Lung (tissue), 12 donors: ENCODE measurements around the gene PARD3. TPM values are rescaled to one million over a fixed set of nuclear protein-coding genes. Genes with fewer than 3 reads are reported as not detected.

Experiments
- ATAC-seq: fragments of 200-7000 bp; cut with Tn5 transposase; one replicate; pipeline ENCODE4 v1.9.1; 2020; ENCODE audit warnings: moderate number of reproducible peaks; ENCODE audit not compliant: insufficient read depth, low FRiP score
- DNase-seq, 3 donors: peaks; one replicate each; pipeline ENCODE4 v3.0.0-alpha.2; 2013 to 2017
- H3K27ac ChIP-seq, 2 donors: one replicate each; pipeline ENCODE4 v1.5.1; 2013; ENCODE audit warnings: mild to moderate bottlenecking in 2 of 2, moderate library complexity in 2 of 2, control low read depth in 1 of 2, inconsistent platforms in 1 of 2, low read depth in 1 of 2, low read length in 1 of 2
- H3K27me3 ChIP-seq, 3 donors: one replicate each; pipeline ENCODE4 v1.5.1; 2013; ENCODE audit warnings: low read length in 2 of 3; ENCODE audit not compliant: control insufficient read depth in 3 of 3, insufficient read depth in 3 of 3
- H3K36me3 ChIP-seq, 4 donors: one replicate each; pipeline ENCODE4 v1.5.1; 2013; ENCODE audit warnings: low read length in 4 of 4, mild to moderate bottlenecking in 1 of 4, moderate library complexity in 1 of 4; ENCODE audit not compliant: control insufficient read depth in 4 of 4, insufficient read depth in 4 of 4
- H3K4me1 ChIP-seq, 5 donors: one replicate each; pipeline ENCODE4 v1.5.1; 2013; ENCODE audit warnings: low read length in 5 of 5, mild to moderate bottlenecking in 2 of 5, moderate library complexity in 1 of 5; ENCODE audit not compliant: control insufficient read depth in 5 of 5, insufficient read depth in 5 of 5
- H3K4me3 ChIP-seq: one replicate; pipeline ENCODE4 v1.5.1; 2013; ENCODE audit warnings: mild to moderate bottlenecking, control low read depth, moderate library complexity
- H3K9ac ChIP-seq, 2 donors: one replicate each; pipeline ENCODE4 v1.5.1; 2013; ENCODE audit warnings: low read length in 2 of 2, control low read depth in 1 of 2; ENCODE audit not compliant: insufficient read depth in 1 of 2
- H3K9me3 ChIP-seq, 4 donors: one replicate each; pipeline ENCODE4 v1.5.1; 2013; ENCODE audit warnings: low read length in 3 of 4, mild to moderate bottlenecking in 1 of 4, moderate library complexity in 1 of 4; ENCODE audit not compliant: control insufficient read depth in 4 of 4, insufficient read depth in 3 of 4
- WGBS, 2 donors: extraction: QIAGEN DNeasy Blood & Tissue Kit; methylation state at CpG; one replicate each; pipeline ENCODE4 v1.1.7; 2013; 5-methylcytosine and 5-hydroxymethylcytosine counted together
- polyA plus RNA-seq, 2 donors: library from polyadenylated mRNA; stranded (reverse); fragments of 200-250 nt; gene quantifications; one replicate each; pipeline ENCODE4 v1.2.1, GENCODE V29; 2013
- total RNA-seq, 2 donors: library from RNA; depleted of rRNA in 1 of 2; stranded (reverse); fragments of >200 nt in 1 of 2; gene quantifications; one replicate each; pipeline ENCODE4 v1.2.1, GENCODE V29; 2014 to 2021
- TF ChIP-seq, protein P1 (sequence below): IDR thresholded peaks from 2 replicates; pipeline ENCODE4 v1.5.1; 2012; ENCODE audit warnings: mild to moderate bottlenecking; ENCODE audit errors: control extremely low read depth, extremely low read depth
- donor health status: control.
- donor health status: control.
- donor health status: Bipolar disorder and iron deficiency.
- donor health status: healthy.
- donor health status: DM: yes; HTN: yes; CAD: no.

PARD3 gene
- total and polyA plus RNA-seq, 4 donors, result 10.3 to 69.2 (median 27.6) TPM

DNA sequence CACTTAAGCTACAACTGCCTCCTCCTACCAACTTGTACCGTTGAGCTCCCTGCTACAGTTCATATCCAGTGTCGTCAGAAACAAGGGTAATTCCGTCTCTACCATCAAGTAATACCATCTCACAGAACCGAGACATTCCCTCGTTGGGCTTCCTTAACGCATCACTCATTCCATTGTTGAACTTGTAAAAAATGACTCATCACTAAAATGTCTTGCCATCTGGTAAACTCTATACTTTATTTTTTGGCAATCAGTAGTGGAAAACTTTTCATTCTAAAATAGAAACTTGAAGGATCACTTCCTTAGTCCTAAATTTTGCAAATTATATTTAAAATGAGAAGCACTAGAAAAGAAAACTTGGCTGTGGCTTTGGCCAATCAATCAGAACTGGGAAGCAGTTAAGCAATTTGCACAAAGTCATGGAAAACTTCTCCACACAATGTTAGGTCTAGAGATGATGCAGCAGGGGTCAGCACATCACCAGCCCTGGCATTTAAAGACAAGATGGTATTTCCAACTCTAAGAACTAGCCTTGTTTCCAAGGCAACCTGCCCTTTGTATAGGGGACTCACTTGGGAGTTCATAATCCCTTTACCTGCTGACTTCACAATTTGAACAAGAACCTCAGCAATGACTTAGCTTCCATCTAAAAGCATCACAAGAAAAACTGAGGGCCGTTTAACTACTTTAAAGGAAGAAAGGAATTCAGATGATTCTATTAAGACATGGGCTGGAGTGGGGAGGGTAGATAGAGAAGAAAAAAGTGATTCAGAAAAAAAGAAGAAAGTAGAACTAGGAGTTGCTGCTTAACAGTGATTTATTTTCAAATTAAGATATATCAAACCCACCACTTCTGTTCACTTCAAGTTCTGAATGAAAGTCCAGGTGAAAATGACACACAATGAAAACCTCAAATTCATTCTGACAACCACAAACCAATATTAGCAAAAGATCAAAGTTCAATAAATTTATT lies 288.1 kb downstream of the PARD3 start:
- Histone ChIP-seq H3K9ac (no peak overlapping the region), H3K4me3 (no peak overlapping the region), H3K4me1 (peaks cover 0 to 21% (median 8%) of the 10 kb centered on the region in 5 donors), H3K27ac (peak overlapping the region in 1 of 2 donors; percentile 59), H3K36me3 (no peaks in the 10 kb centered on the region), H3K9me3 (no peaks in the 10 kb centered on the region), H3K27me3 (no peaks in the 10 kb centered on the region)
- WGBS, 2 donors, result 59 to 74% methylated on average over 7 of the region's 7 CpGs
- DNase-seq, result peak; percentile 29 to 78 (median 63)
- TF ChIP-seq, protein P1, sequence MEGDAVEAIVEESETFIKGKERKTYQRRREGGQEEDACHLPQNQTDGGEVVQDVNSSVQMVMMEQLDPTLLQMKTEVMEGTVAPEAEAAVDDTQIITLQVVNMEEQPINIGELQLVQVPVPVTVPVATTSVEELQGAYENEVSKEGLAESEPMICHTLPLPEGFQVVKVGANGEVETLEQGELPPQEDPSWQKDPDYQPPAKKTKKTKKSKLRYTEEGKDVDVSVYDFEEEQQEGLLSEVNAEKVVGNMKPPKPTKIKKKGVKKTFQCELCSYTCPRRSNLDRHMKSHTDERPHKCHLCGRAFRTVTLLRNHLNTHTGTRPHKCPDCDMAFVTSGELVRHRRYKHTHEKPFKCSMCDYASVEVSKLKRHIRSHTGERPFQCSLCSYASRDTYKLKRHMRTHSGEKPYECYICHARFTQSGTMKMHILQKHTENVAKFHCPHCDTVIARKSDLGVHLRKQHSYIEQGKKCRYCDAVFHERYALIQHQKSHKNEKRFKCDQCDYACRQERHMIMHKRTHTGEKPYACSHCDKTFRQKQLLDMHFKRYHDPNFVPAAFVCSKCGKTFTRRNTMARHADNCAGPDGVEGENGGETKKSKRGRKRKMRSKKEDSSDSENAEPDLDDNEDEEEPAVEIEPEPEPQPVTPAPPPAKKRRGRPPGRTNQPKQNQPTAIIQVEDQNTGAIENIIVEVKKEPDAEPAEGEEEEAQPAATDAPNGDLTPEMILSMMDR, result no peak
- ATAC-seq, result no peak

DNA sequence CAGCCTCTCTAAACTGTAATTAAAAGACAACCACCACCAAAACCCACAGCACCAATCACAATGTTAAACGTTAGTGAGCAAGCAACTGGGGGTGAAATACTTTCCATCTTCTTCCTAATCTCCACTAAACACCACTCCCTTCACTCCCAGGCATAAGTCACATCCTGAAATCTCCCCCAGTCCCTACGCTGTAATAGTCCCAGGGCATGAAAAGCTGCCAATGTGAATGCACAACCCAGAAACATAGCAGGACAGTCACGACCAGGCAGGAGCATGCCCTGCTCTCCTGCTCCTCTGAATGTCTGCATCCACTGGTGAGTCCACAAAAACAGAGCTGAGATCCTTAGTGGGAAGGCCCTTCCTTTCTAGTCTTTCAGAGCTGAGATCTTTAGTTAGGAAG lies 288.9 kb downstream of the PARD3 start:
- peak overlapping the region in 1 of 2 donors; percentile 59 for H3K27ac ChIP-seq

DNA sequence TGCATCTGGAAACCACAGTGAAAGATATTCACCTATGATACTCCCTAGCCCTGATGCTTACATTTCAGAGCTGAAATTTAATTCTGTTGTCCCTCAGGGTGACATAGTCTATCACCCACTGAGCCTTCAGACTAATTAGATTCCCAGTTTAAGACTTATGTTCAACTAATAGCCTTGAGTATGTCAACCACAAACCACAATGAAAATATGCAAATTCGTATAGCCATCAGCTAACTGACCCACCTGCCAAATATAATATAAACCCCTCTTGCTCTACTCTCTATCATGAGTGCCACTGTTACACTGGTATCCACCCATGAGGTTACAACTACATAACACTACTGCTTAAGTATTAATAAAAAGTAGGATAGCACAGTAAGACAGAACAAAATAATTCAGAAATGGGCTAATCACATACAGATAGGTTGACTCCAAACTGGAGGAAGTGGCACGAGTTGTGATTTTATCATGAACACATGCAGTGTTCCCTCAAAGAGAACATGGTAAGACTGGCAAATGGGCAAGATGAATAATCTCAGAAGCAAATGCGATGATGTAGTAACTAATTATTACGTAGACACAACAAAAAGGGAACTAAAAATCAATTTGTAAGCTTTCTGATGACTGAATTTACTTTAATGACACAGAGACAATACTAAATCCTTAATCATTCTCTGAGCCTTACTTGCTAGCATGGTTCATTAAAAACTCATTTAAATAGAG lies 290.6 kb downstream of the PARD3 start:
- peaks cover 0 to 21% (median 8%) of the 10 kb centered on the region in 5 donors for H3K4me1 ChIP-seq
- 87 to 90% methylated on average over 4 of the region's 4 CpGs for WGBS, 2 donors

More for the DNA sequence above, 288.9 kb downstream of the PARD3 start:
- ATAC-seq, result no peak
- DNase-seq, result no peak
- Histone ChIP-seq H3K27me3 (no peaks in the 10 kb centered on the region), H3K4me1 (peaks cover 0 to 21% (median 8%) of the 10 kb centered on the region in 5 donors), H3K36me3 (no peaks in the 10 kb centered on the region), H3K9me3 (no peaks in the 10 kb centered on the region), H3K9ac (no peak overlapping the region), H3K4me3 (no peak overlapping the region)
- WGBS, 2 donors, result 86 to 93% methylated on average over 3 of the region's 3 CpGs
- TF ChIP-seq, protein P1, result no peak

More for the DNA sequence above, 290.6 kb downstream of the PARD3 start:
- Histone ChIP-seq H3K4me3 (no peak overlapping the region), H3K9ac (no peak overlapping the region), H3K27me3 (no peaks in the 10 kb centered on the region), H3K9me3 (no peaks in the 10 kb centered on the region), H3K27ac (no peak overlapping the region), H3K36me3 (no peaks in the 10 kb centered on the region)
- ATAC-seq, result no peak
- TF ChIP-seq, protein P1, result no peak
- no peak for DNase-seq
